Mesenchymal stem cell (in vitro differentiated cells and primary cell): Measurements from ENCODE around the gene POLE4.
A peak's percentile ranks its signal among the peaks of the same experiment; 100 is the strongest.

Experiments used
- DNase-seq: peaks from one replicate; pipeline ENCODE4 v3.0.0-alpha.2; 2013
- H2AFZ ChIP-seq: one replicate; pipeline ENCODE4 v1.6.1; 2013; ENCODE audit warnings: low read depth, mild to moderate bottlenecking, control low read depth, inconsistent platforms, low read length, moderate library complexity
- H2AK5ac ChIP-seq: 2 replicates; pipeline ENCODE4 v1.6.1; 2013; ENCODE audit warnings: low read length, moderate library complexity, mild to moderate bottlenecking, inconsistent platforms; ENCODE audit not compliant: severe bottlenecking
- H2BK120ac ChIP-seq: one replicate; pipeline ENCODE4 v1.6.1; 2013; ENCODE audit warnings: low read depth, mild to moderate bottlenecking, inconsistent platforms, low read length, moderate library complexity
- H2BK12ac ChIP-seq, 2 experiments: one replicate each; pipeline ENCODE4 v1.6.1; 2013; ENCODE audit warnings: inconsistent platforms in 2 of 2, low read length in 2 of 2, mild to moderate bottlenecking in 2 of 2, moderate library complexity in 2 of 2, control low read depth in 1 of 2
- H2BK15ac ChIP-seq: one replicate; pipeline ENCODE4 v1.6.1; 2013; ENCODE audit warnings: mild to moderate bottlenecking, low read depth, inconsistent platforms; ENCODE audit not compliant: poor library complexity, severe bottlenecking
- H2BK5ac ChIP-seq: 2 replicates; pipeline ENCODE4 v1.6.1; 2013; ENCODE audit warnings: low read depth, mild to moderate bottlenecking, low read length, control low read depth, inconsistent platforms; ENCODE audit not compliant: poor library complexity, severe bottlenecking
- H3K14ac ChIP-seq, 2 experiments: one replicate each; pipeline ENCODE4 v1.6.1; 2013; ENCODE audit warnings: inconsistent platforms in 2 of 2, low read length in 2 of 2, control low read depth in 1 of 2, mild to moderate bottlenecking in 1 of 2, moderate library complexity in 1 of 2
- H3K18ac ChIP-seq, 2 experiments: one replicate each; pipeline ENCODE4 v1.6.1; 2013; ENCODE audit warnings: inconsistent platforms in 2 of 2, low read length in 2 of 2, control low read depth in 1 of 2, low read depth in 1 of 2, mild to moderate bottlenecking in 1 of 2
- H3K23ac ChIP-seq, 2 experiments: one replicate each; pipeline ENCODE4 v1.6.1; 2013; ENCODE audit warnings: inconsistent platforms in 2 of 2, low read length in 2 of 2, mild to moderate bottlenecking in 2 of 2, moderate library complexity in 2 of 2, control low read depth in 1 of 2
- H3K27ac ChIP-seq: 2 replicates; pipeline ENCODE4 v1.5.1; 2013; ENCODE audit warnings: mild to moderate bottlenecking, moderate library complexity, low read length, control low read depth, inconsistent platforms; ENCODE audit not compliant: poor library complexity, severe bottlenecking
- H3K27me3 ChIP-seq, 2 experiments: 2 replicates each; pipeline versions ENCODE4 v1.6.1 to v1.7.0; 2013; ENCODE audit warnings: low read length in 2 of 2, mild to moderate bottlenecking in 2 of 2, moderate library complexity in 2 of 2, control low read depth in 1 of 2, inconsistent platforms in 1 of 2; ENCODE audit not compliant: control insufficient read depth in 1 of 2, insufficient read depth in 1 of 2
- H3K36me3 ChIP-seq, 2 experiments: 2 replicates each; pipeline versions ENCODE4 v1.6.1 to v1.7.0; 2013; ENCODE audit warnings: low read length in 2 of 2, control low read depth in 1 of 2, inconsistent platforms in 1 of 2, low read depth in 1 of 2, mild to moderate bottlenecking in 1 of 2; ENCODE audit not compliant: insufficient read depth in 2 of 2, control insufficient read depth in 1 of 2
- H3K4ac ChIP-seq, 2 experiments: one replicate each; pipeline ENCODE4 v1.6.1; 2013; ENCODE audit warnings: inconsistent platforms in 2 of 2, low read length in 2 of 2, mild to moderate bottlenecking in 2 of 2, moderate library complexity in 2 of 2, control low read depth in 1 of 2, low read depth in 1 of 2
- H3K4me1 ChIP-seq: 2 replicates; pipeline ENCODE4 v1.6.1; 2013; ENCODE audit warnings: low read depth, low read length, control low read depth; ENCODE audit not compliant: control insufficient read depth, insufficient read depth
- H3K4me2 ChIP-seq: 2 replicates; pipeline ENCODE4 v1.6.1; 2013; ENCODE audit warnings: low read length, mild to moderate bottlenecking, inconsistent platforms; ENCODE audit not compliant: poor library complexity, severe bottlenecking
- H3K4me3 ChIP-seq, 2 experiments: 2 replicates each; pipeline versions ENCODE4 v1.5.1 to v1.7.0; 2013; ENCODE audit warnings: low read length in 2 of 2, mild to moderate bottlenecking in 2 of 2, control low read depth in 1 of 2, low read depth in 1 of 2; ENCODE audit not compliant: insufficient read depth in 1 of 2
- H3K79me1 ChIP-seq: replicated peaks from 2 replicates; pipeline ENCODE4 v1.6.1; 2013; ENCODE audit warnings: mild to moderate bottlenecking, control low read depth, low read length, inconsistent platforms; ENCODE audit not compliant: poor library complexity, severe bottlenecking
- H3K9ac ChIP-seq: 2 replicates; pipeline ENCODE4 v1.7.0; 2013; ENCODE audit warnings: mild to moderate bottlenecking, low read length, moderate library complexity
- H3K9me3 ChIP-seq: 2 replicates; pipeline ENCODE4 v1.7.0; 2013; ENCODE audit warnings: mild to moderate bottlenecking, low read length; ENCODE audit not compliant: control insufficient read depth
- H4K8ac ChIP-seq: one replicate; pipeline ENCODE4 v1.6.1; 2013; ENCODE audit warnings: inconsistent platforms, mild to moderate bottlenecking, low read length, moderate library complexity
- H4K91ac ChIP-seq: one replicate; pipeline ENCODE4 v1.6.1; 2013; ENCODE audit warnings: mild to moderate bottlenecking, low read length, inconsistent platforms
- WGBS: methylation state at CpG from one replicate; pipeline ENCODE4 v1.1.7; 2013; ENCODE audit warnings: mixed read lengths; 5-methylcytosine and 5-hydroxymethylcytosine counted together

Gene POLE4

GRCh38 chr2:74984947-74985637 lies 26.6 kb downstream of the POLE4 start:
- H3K9me3 ChIP-seq: no peaks in the 10 kb centered on the region
- 72% methylated on average over 3 of the region's 3 CpGs for WGBS
- peak overlapping the region; percentile 6 to 21 for H2BK12ac ChIP-seq
- no peak overlapping the region for H3K14ac ChIP-seq
- H4K91ac ChIP-seq: peak overlapping the region; percentile 78
- H3K9ac ChIP-seq: no peak overlapping the region
- no peak overlapping the region for H3K23ac ChIP-seq
- H4K8ac ChIP-seq: peak overlapping the region; percentile 75
- H2AFZ ChIP-seq: no peak overlapping the region
- no peak overlapping the region for H2BK120ac ChIP-seq
- no peaks in the 10 kb centered on the region for H3K36me3 ChIP-seq
- H3K27me3 ChIP-seq: no peaks in the 10 kb centered on the region
- H3K79me1 ChIP-seq: no peaks in the 10 kb centered on the region
- no peak overlapping the region for H2AK5ac ChIP-seq
- DNase-seq: no peak
- H3K4me3 ChIP-seq: no peak overlapping the region
- H3K27ac ChIP-seq: no peak overlapping the region
- peaks cover 3% of the 10 kb centered on the region for H3K4me1 ChIP-seq
- H2BK5ac ChIP-seq: no peak overlapping the region
- H2BK15ac ChIP-seq: no peak overlapping the region
- peak overlapping the region in 1 of 2 experiments; percentile 9 for H3K18ac ChIP-seq
- H3K4me2 ChIP-seq: no peak overlapping the region
- H3K4ac ChIP-seq: no peak overlapping the region

- peaks cover 3% of the 10 kb centered on the region for H3K4me1 ChIP-seq
- H3K4ac ChIP-seq: no peak overlapping the region
- H2BK120ac ChIP-seq: no peak overlapping the region
- H3K4me2 ChIP-seq: no peak overlapping the region
- no peaks in the 10 kb centered on the region for H3K36me3 ChIP-seq
- no peak overlapping the region for H3K4me3 ChIP-seq
- H2AK5ac ChIP-seq: no peak overlapping the region
- no peaks in the 10 kb centered on the region for H3K79me1 ChIP-seq
- no peak overlapping the region for H4K91ac ChIP-seq
- no peak overlapping the region for H3K27ac ChIP-seq
- no peak overlapping the region for H2BK5ac ChIP-seq
- no peak overlapping the region for H3K14ac ChIP-seq
- no peak overlapping the region for H3K23ac ChIP-seq
- H2AFZ ChIP-seq: no peak overlapping the region
- H2BK12ac ChIP-seq: no peak overlapping the region
- no peak overlapping the region for H2BK15ac ChIP-seq
- DNase-seq: no peak
- no peak overlapping the region for H4K8ac ChIP-seq
- no peaks in the 10 kb centered on the region for H3K27me3 ChIP-seq
- no peaks in the 10 kb centered on the region for H3K9me3 ChIP-seq
- WGBS: 34% methylated on average over 6 of the region's 7 CpGs
- H3K18ac ChIP-seq: peak overlapping the region; percentile 12 to 34
- H3K9ac ChIP-seq: no peak overlapping the region
Observed at GRCh38 chr2:74985978-74986609, 27.7 kb downstream of the POLE4 start.

- no peak overlapping the region for H2BK15ac ChIP-seq
- H3K4me2 ChIP-seq: no peak overlapping the region
- no peak overlapping the region for H3K4ac ChIP-seq
- no peak overlapping the region for H4K91ac ChIP-seq
- H3K9ac ChIP-seq: peak overlapping the region; percentile 77
- no peak overlapping the region for H2AK5ac ChIP-seq
- H3K18ac ChIP-seq: peak overlapping the region; percentile 17 to 18
- H2BK5ac ChIP-seq: no peak overlapping the region
- peak; percentile 91 for DNase-seq
- H3K9me3 ChIP-seq: no peaks in the 10 kb centered on the region
- peaks cover 3% of the 10 kb centered on the region for H3K4me1 ChIP-seq
- no peak overlapping the region for H3K14ac ChIP-seq
- H3K36me3 ChIP-seq: no peaks in the 10 kb centered on the region
- no peak overlapping the region for H3K23ac ChIP-seq
- H3K27me3 ChIP-seq: no peaks in the 10 kb centered on the region
- H2BK12ac ChIP-seq: no peak overlapping the region
- no peak overlapping the region for H3K27ac ChIP-seq
- no peaks in the 10 kb centered on the region for H3K79me1 ChIP-seq
- no peak overlapping the region for H2AFZ ChIP-seq
- H4K8ac ChIP-seq: no peak overlapping the region
- WGBS: 58% methylated on average over 2 of the region's 4 CpGs
- H3K4me3 ChIP-seq: no peak overlapping the region
- no peak overlapping the region for H2BK120ac ChIP-seq
Observed at GRCh38 chr2:74991977-74992376, 33.5 kb downstream of the POLE4 start.

- Histone ChIP-seq H3K23ac (no peak overlapping the region), H3K9me3 (no peaks in the 10 kb centered on the region), H3K27ac (no peak overlapping the region), H3K4me1 (peaks cover 4% of the 10 kb centered on the region), H3K14ac (no peak overlapping the region), H3K4ac (no peak overlapping the region), H2AFZ (no peak overlapping the region), H3K36me3 (peaks cover 0 to 3% of the 10 kb centered on the region in 2 experiments), H4K8ac (no peak overlapping the region), H3K27me3 (no peaks in the 10 kb centered on the region), H2BK12ac (no peak overlapping the region), H3K79me1 (no peaks in the 10 kb centered on the region), H4K91ac (no peak overlapping the region), H2AK5ac (no peak overlapping the region), H3K9ac (no peak overlapping the region), H3K4me3 (no peak overlapping the region), H3K18ac (no peak overlapping the region), H2BK120ac (no peak overlapping the region), H2BK15ac (no peak overlapping the region), H2BK5ac (no peak overlapping the region), H3K4me2 (no peak overlapping the region)
- WGBS: 100% methylated on average over 3 of the region's 5 CpGs
- no peak for DNase-seq
Observed at GRCh38 chr2:74999468-74999867, 41.0 kb downstream of the POLE4 start.
